Adipocyte (in vitro differentiated cells): ENCODE measurements around the gene KCNIP1.
A peak's percentile ranks its signal among the peaks of the same experiment; 100 is the strongest.

Experiments used
- DNase-seq: peaks from one replicate; pipeline ENCODE4 v3.0.0-alpha.2; 2015; ENCODE audit warnings: low read depth
- H3K27me3 ChIP-seq: replicated peaks from 2 replicates; pipeline ENCODE4 v1.7.0; 2013; ENCODE audit warnings: mild to moderate bottlenecking, low read length, moderate library complexity; ENCODE audit not compliant: control insufficient read depth, insufficient read depth
- H3K36me3 ChIP-seq: 2 replicates; pipeline ENCODE4 v1.7.0; 2013; ENCODE audit warnings: low read length, mild to moderate bottlenecking, moderate library complexity; ENCODE audit not compliant: control insufficient read depth, insufficient read depth, severe bottlenecking
- H3K4me1 ChIP-seq: 2 replicates; pipeline ENCODE4 v1.7.0; 2013; ENCODE audit warnings: mild to moderate bottlenecking, low read length, moderate library complexity; ENCODE audit not compliant: control insufficient read depth, insufficient read depth
- H3K4me3 ChIP-seq: 2 replicates; pipeline ENCODE4 v1.7.0; 2013; ENCODE audit warnings: mild to moderate bottlenecking, low read length, moderate library complexity
- H3K9ac ChIP-seq: 2 replicates; pipeline ENCODE4 v1.7.0; 2013; ENCODE audit warnings: mild to moderate bottlenecking, low read length, moderate library complexity
- H3K9me3 ChIP-seq: 2 replicates; pipeline ENCODE4 v1.7.0; 2013; ENCODE audit warnings: mild to moderate bottlenecking, low read length, moderate library complexity; ENCODE audit not compliant: control insufficient read depth

KCNIP1 gene

DNA sequence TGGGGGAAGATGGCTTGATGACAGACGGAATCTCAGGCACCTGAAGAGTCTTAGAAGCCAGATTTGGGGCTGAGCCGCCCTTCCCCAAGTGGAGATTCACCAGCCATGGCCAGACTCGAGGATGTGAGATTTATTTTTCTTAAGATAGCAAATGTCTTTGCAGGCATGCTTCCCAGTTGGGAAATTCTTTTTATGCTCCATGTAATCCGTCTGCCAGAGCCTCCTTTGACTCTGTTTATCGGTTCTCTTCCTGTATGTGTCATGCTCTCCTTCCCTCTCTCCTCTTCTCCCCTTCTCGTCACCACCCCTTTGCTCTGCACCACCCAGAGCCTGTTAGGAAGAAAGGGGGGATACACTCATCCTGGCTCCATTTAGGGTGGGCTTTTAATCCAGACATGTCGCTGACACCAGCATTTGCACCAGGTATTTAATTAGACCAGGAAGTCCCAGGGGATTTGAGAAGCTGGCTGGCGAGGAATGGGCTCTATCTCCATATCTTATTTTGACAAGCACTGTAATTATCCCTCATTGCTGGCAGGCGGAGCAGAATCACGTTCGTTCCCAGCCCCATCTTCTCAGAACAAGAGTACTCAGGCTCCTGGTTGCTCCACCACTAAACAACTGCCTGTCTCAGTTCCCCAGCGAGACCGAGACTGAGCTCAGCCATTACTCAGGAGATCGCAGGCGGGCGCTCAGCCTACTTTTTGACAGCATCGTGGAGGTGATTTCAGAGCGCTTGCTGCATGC lies 50.9 kb downstream of the KCNIP1 start:
- Histone ChIP-seq H3K4me3 (no peak overlapping the region), H3K36me3 (no peaks in the 10 kb centered on the region), H3K9me3 (no peaks in the 10 kb centered on the region), H3K9ac (no peak overlapping the region), H3K27me3 (peaks cover 23% of the 10 kb centered on the region), H3K4me1 (no peaks in the 10 kb centered on the region)
- no peak for DNase-seq

DNA sequence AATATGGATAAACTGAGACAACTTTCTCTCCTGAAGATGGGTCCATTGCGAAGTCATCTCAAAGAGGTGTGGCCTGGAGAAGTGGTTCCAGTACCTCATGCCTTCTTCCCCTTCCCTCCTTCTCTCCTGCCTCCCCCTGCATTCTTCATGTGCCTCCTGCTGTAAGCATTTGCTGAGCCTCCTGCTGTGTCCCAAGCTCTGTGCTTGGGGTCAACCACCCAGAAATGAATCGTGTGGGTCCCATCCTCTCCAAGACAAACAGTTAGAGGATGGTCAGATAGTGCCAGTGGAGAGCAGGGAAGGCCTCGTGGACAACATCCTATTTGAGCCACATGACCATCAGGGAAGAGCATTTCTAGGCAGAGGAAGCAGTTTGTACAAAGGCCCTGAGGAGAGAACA lies 53.5 kb downstream of the KCNIP1 start:
- Histone ChIP-seq H3K27me3 (peaks cover 41% of the 10 kb centered on the region), H3K36me3 (no peaks in the 10 kb centered on the region), H3K4me3 (no peak overlapping the region), H3K9me3 (no peaks in the 10 kb centered on the region), H3K4me1 (no peaks in the 10 kb centered on the region), H3K9ac (no peak overlapping the region)
- no peak for DNase-seq

DNA sequence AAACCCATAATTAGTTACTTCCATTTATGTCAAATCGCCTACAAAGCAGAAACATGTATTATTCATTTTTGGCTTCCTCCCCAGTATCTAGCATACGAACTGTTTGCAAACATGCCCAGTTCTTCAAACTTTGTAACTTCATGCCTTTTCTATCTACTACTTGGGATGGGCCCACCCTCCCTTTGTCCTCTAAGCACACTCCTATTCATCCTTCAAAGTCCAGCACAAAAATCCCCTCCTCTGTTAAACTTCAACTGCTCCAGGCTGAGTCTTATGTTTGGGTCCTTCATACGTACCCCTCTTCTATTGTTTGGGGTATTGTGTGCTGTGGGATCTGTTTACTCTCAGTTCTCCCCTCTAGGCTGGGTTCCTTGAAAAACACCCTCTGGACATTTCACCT lies 55.5 kb downstream of the KCNIP1 start:
- Histone ChIP-seq H3K9me3 (no peaks in the 10 kb centered on the region), H3K9ac (no peak overlapping the region), H3K4me1 (no peaks in the 10 kb centered on the region), H3K4me3 (no peak overlapping the region), H3K27me3 (peaks cover 51% of the 10 kb centered on the region), H3K36me3 (no peaks in the 10 kb centered on the region)
- DNase-seq = no peak

DNA sequence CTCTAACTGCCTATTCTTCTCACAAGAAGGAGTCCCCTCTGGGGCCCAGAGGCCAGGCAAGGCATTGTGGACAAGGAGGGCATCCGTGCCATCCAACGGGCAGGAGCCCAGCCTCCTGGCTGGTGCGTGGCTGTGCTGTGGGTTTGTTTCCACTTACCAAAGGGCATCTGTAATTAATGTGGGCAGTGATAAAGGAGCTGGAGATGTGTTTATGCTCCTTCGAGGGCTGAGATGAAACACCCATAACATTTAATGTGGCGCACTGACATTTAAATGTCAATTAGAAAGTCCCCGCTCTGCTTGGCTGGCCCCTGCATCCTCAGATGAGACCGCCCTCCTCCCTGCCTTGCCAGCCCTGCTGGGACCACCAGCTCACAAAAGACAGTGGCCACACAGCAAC lies 57.1 kb downstream of the KCNIP1 start:
- Histone ChIP-seq H3K27me3 (peaks cover 49% of the 10 kb centered on the region), H3K4me1 (no peaks in the 10 kb centered on the region), H3K9me3 (no peaks in the 10 kb centered on the region), H3K4me3 (no peak overlapping the region), H3K9ac (no peak overlapping the region), H3K36me3 (no peaks in the 10 kb centered on the region)
- no peak for DNase-seq

DNA sequence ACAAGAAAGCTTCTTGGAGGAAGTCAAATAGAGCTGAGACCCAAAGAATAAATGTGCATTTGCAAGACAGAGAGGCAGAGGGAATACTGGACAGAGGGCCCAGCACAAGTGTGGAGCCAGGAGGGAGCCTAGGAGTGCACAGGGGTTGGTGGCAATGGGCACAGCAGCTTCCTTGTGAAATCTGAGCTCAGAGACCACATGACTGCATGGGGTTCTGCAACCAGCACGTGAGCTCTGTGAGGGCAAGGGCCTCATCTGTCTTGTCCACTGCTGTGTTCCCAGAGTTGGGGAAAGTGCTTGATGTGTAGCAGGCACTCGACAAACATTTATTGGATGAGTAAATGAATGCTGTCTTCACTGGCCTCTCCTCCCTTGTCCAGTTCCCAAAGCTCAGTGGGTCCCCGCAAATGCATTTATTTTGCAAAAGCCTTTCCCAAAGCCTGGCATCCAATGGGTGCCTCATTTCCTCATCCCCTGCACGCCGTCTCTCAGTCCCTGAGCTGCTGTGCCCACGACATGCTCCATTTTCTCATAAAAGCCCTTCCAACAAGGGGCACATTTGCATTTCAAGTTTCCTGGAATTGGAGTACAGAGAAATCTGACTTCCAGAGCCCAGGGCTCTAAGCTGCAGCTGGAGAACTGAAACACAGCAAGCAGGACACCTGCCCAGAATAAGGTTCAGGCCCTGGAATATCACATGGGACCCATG lies 58.5 kb downstream of the KCNIP1 start:
- DNase-seq = no peak
- no peaks in the 10 kb centered on the region for H3K9me3 ChIP-seq

DNA sequence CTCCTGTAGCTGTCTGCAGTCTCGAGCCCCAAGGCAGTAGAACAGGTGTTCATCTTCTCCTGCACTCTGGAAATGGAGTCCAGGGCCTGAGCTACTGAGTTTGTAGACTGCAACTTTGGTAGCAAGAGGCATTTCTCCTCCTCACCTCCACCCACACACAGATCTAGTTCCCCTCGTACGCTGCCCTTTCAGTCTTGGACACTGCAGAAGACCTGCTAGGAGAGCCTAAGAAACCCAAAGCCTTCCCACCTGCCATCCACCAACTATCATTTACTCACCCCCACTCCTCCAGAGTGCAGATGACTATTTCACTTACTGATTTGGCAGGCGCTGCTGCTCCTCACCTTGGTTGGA lies 59.0 kb downstream of the KCNIP1 start:
- DNase-seq = no peak
- Histone ChIP-seq H3K27me3 (peaks cover 57% of the 10 kb centered on the region), H3K4me1 (no peaks in the 10 kb centered on the region), H3K9ac (no peak overlapping the region), H3K36me3 (no peaks in the 10 kb centered on the region), H3K9me3 (no peaks in the 10 kb centered on the region), H3K4me3 (no peak overlapping the region)

More for the DNA sequence above, 58.5 kb downstream of the KCNIP1 start:
- Histone ChIP-seq H3K9ac (no peak overlapping the region), H3K36me3 (no peaks in the 10 kb centered on the region), H3K4me3 (no peak overlapping the region), H3K4me1 (no peaks in the 10 kb centered on the region), H3K27me3 (peaks cover 57% of the 10 kb centered on the region)

DNA sequence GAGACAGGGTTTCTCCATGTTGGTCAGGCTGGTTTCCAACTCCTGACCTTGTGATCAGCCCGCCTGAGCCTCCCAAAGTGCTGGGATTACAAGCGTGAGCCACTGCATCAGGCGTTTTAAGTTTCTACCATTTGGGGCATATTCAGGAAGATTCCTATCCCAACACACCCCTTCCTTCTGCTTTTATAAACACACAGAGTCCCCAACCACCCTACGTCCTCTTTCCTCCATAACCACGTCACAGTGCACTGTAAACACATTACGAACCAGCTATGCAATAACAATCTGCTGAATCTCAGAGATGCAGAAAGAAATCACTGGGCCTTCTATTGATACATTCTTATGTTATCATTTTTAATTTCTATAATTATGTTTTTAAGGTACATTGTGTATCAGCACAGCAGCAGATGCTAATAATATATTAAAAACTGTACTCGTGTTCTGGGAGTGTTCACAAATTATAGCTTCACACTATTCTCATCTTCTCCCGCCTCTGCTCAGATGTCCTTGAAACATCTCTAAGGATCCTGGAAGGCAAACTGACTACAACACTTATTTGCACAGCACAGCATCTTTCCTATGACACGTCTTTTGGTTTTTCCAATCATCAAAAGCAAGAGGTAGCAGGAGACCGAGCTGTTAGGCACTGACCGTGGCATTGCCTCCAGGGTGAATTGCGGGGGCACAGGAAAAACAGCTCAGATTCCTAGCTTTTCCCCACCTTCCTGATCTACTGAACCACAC lies 60.2 kb downstream of the KCNIP1 start:
- Histone ChIP-seq H3K4me3 (no peak overlapping the region), H3K36me3 (no peaks in the 10 kb centered on the region), H3K27me3 (peaks cover 59% of the 10 kb centered on the region), H3K9ac (no peak overlapping the region), H3K4me1 (no peaks in the 10 kb centered on the region), H3K9me3 (no peaks in the 10 kb centered on the region)
- DNase-seq = no peak

DNA sequence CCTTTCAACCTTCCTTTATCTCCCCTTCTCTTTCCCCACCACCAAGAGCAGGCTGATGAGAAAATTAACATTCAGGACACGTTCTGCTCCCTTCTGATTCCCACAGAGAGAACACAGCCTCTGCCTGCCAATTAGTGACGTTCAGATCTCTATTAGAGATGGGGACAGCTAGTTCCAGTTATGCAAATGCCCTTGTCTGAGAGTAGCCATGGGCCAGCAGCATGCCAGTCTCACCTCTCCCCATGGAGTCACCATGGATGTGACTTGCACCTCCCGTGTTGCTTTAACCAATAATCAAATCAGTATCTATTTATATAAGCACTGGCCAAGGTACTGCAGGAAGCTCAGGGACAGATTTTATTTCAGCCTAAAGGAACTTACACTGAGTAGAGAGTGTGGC lies 61.3 kb downstream of the KCNIP1 start:
- H3K9me3 ChIP-seq = no peaks in the 10 kb centered on the region
- no peak overlapping the region for H3K4me3 ChIP-seq
- no peak for DNase-seq
- peaks cover 56% of the 10 kb centered on the region for H3K27me3 ChIP-seq
- no peak overlapping the region for H3K9ac ChIP-seq
- no peaks in the 10 kb centered on the region for H3K36me3 ChIP-seq
- H3K4me1 ChIP-seq = no peaks in the 10 kb centered on the region

DNA sequence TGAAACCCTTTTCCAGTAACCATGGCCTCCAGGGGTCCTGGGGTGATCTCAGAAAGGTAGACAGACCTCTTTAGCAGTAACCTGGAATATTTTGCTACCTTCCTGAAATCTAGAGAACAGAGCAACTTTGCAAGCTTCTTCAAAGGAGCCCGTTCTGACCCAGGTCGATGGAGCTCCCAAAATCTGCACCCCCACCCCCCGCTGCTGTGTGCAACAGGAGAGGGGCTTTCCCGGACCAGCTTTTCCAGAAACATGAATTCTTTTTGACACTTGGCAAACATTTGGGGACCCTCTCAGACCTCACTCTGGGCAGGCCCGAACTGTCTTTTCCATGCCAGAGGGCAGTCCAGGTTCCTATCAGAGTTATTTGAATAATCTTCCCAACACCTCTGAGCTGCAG lies 65.3 kb downstream of the KCNIP1 start:
- H3K27me3 ChIP-seq = peaks cover 50% of the 10 kb centered on the region
- no peak overlapping the region for H3K9ac ChIP-seq
- peaks cover 12% of the 10 kb centered on the region for H3K4me1 ChIP-seq
- H3K9me3 ChIP-seq = no peaks in the 10 kb centered on the region
- no peak overlapping the region for H3K4me3 ChIP-seq
- DNase-seq = no peak
- H3K36me3 ChIP-seq = no peaks in the 10 kb centered on the region

DNA sequence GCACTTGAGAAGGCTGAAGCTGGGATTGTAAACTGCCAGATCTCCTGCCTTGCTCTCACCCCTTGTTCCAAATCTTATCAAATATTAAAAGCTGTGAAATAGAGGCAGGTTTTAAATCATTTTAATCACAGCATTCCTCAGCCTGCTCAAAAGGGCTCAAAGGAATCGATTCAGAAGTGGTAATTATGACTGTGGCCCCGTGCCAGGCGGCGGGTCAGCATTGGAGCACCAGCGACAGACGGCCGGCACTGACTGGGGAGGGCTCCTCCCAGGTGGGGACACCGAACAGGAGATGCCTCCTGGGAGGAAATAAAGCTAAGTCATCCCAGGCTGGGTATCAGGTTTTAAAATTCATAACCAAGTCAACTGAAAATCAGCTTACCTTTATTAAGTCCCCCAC lies 66.7 kb downstream of the KCNIP1 start:
- H3K9me3 ChIP-seq = peaks cover 1% of the 10 kb centered on the region
- no peak for DNase-seq
- no peak overlapping the region for H3K4me3 ChIP-seq
- no peak overlapping the region for H3K9ac ChIP-seq
- no peaks in the 10 kb centered on the region for H3K36me3 ChIP-seq
- peaks cover 58% of the 10 kb centered on the region for H3K27me3 ChIP-seq
- H3K4me1 ChIP-seq = peaks cover 12% of the 10 kb centered on the region

DNA sequence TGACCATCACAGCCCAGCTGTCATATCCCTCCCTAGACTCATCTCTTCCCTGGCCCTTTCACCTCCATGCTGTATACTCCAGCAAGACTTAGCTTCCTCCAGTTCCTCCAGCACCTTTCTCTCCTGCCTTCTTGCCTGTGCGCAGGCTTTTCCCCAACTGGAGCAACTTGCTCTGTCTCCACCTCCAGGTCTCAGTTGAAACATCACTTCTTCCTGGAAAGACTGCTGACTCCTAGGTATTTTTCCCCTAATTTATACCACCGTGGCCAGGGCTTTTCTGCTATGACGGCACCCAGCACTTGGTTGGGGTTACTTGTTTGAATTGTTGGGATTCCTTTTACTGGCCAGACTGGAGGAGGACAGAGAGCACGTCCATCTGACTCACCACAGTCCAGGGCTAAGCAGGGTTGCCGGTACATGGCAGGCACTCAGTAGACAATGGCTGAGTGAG lies 67.5 kb downstream of the KCNIP1 start:
- peak; percentile 11 for DNase-seq
- H3K27me3 ChIP-seq = peaks cover 60% of the 10 kb centered on the region
- peaks cover 8% of the 10 kb centered on the region for H3K9me3 ChIP-seq
- no peak overlapping the region for H3K4me3 ChIP-seq
- H3K9ac ChIP-seq = no peak overlapping the region
- H3K36me3 ChIP-seq = no peaks in the 10 kb centered on the region
- H3K4me1 ChIP-seq = peaks cover 12% of the 10 kb centered on the region
